Anterior cingulate cortex (tissue), 58 donors: ENCODE data around the gene DESI1.
"Not testable (repeated sequence)": the region's sequence is repeated elsewhere in the genome, so short reads cannot be mapped to it uniquely, and the experiment has no call there.

Experiments used
- DNase-seq, 58 donors: peaks; one replicate each; lab custom pipeline; 2025; lab: John Stamatoyannopoulos, UW

The DESI1 gene

GRCh38 chr22:41620589-41621098 is at the start of gene DESI1:
DESI1 (minus strand) TSS chr22:41621043; CDS start chr22:41620839, 204 bp downstream.
- peak in 7 of 58 donors; percentile 23 to 68 (median 57) for DNase-seq

- DNase-seq, result no peak
Measured at GRCh38 chr22:41668971-41669911, 48.4 kb upstream of the DESI1 start.

- DNase-seq, result no peak
Measured at GRCh38 chr22:41664951-41665350, 44.1 kb upstream of the DESI1 start.

- no peak for DNase-seq
Measured at GRCh38 chr22:41664490-41664889, 43.6 kb upstream of the DESI1 start.

GRCh38 chr22:41663594-41663993 is 42.8 kb upstream of the DESI1 start:
- not testable (repeated sequence) for DNase-seq

- no peak for DNase-seq
Measured at GRCh38 chr22:41661713-41662112, 40.9 kb upstream of the DESI1 start.

- no peak for DNase-seq
Measured at GRCh38 chr22:41661088-41661487, 40.2 kb upstream of the DESI1 start.

GRCh38 chr22:41660416-41660815 is 39.6 kb upstream of the DESI1 start:
- DNase-seq, result no peak

- DNase-seq, result no peak
Measured at GRCh38 chr22:41659941-41660340, 39.1 kb upstream of the DESI1 start.

- no peak for DNase-seq
Measured at GRCh38 chr22:41658869-41659268, 38.0 kb upstream of the DESI1 start.

- DNase-seq, result no peak
Measured at GRCh38 chr22:41657709-41658108, 36.9 kb upstream of the DESI1 start.

- DNase-seq, result no peak
Measured at GRCh38 chr22:41656556-41656955, 35.7 kb upstream of the DESI1 start.

GRCh38 chr22:41654322-41654721 is 33.5 kb upstream of the DESI1 start:
- no peak for DNase-seq

- DNase-seq, result no peak
Measured at GRCh38 chr22:41650821-41651220, 30.0 kb upstream of the DESI1 start.

GRCh38 chr22:41650229-41650628 is 29.4 kb upstream of the DESI1 start:
- DNase-seq, result no peak

GRCh38 chr22:41648432-41648831 is 27.6 kb upstream of the DESI1 start:
- DNase-seq, result no peak

GRCh38 chr22:41647771-41648170 is 26.9 kb upstream of the DESI1 start:
- DNase-seq, result no peak

- no peak for DNase-seq
Measured at GRCh38 chr22:41642331-41643110, 21.7 kb upstream of the DESI1 start.

GRCh38 chr22:41641854-41642253 is 21.0 kb upstream of the DESI1 start:
- no peak for DNase-seq

GRCh38 chr22:41638748-41639147 is 17.9 kb upstream of the DESI1 start:
- no peak for DNase-seq

GRCh38 chr22:41638124-41638523 is 17.3 kb upstream of the DESI1 start:
- DNase-seq, result no peak
